ENCODE data around the gene CHRNG.
"Not testable (repeated sequence)": the region's sequence is repeated elsewhere in the genome, so short reads cannot be mapped to it uniquely, and the experiment has no call there.

Gene CHRNG

GRCh38 chr2:232563580-232563979 lies 24.1 kb downstream of the CHRNG start:
- TF ChIP-seq CTCF (conservative IDR thresholded peaks at IDR 0.05), result no peak
- no peak overlapping the region for H3K27ac ChIP-seq

GRCh38 chr2:232567721-232568120 lies 28.2 kb downstream of the CHRNG start:
- TF ChIP-seq CTCF (conservative IDR thresholded peaks at IDR 0.05), result no peak

GRCh38 chr2:232568161-232568560 lies 28.7 kb downstream of the CHRNG start:
- no peak for TF ChIP-seq CTCF (conservative IDR thresholded peaks at IDR 0.05)
- H3K27ac ChIP-seq, result no peak overlapping the region

More at GRCh38 chr2:232567721-232568120, 28.2 kb downstream of the CHRNG start:
- no peak overlapping the region for H3K27ac ChIP-seq

- TF ChIP-seq CTCF (conservative IDR thresholded peaks at IDR 0.05), result no peak
- H3K27ac ChIP-seq, result no peak overlapping the region
Observed at GRCh38 chr2:232569541-232569940, 30.0 kb downstream of the CHRNG start.

- H3K27ac ChIP-seq, result not testable (repeated sequence)
Observed at GRCh38 chr2:232570481-232570880, 31.0 kb downstream of the CHRNG start.

- TF ChIP-seq CTCF (conservative IDR thresholded peaks at IDR 0.05), result no peak
- H3K27ac ChIP-seq, result no peak overlapping the region
Observed at GRCh38 chr2:232571026-232571474, 31.6 kb downstream of the CHRNG start.

- no peak for TF ChIP-seq CTCF (conservative IDR thresholded peaks at IDR 0.05)
- H3K27ac ChIP-seq, result no peak overlapping the region
Observed at GRCh38 chr2:232573042-232573441, 33.5 kb downstream of the CHRNG start.

GRCh38 chr2:232573771-232574435 lies 34.4 kb downstream of the CHRNG start:
- H3K27ac ChIP-seq, result no peak overlapping the region

More at GRCh38 chr2:232573771-232574435, 34.4 kb downstream of the CHRNG start:
- TF ChIP-seq CTCF (conservative IDR thresholded peaks at IDR 0.05), result no peak
